Kidney epithelial cell (primary cell): ENCODE measurements around the gene LINC00632. TPM values are rescaled to one million over a fixed set of nuclear protein-coding genes. Genes with fewer than 3 reads are reported as not detected.

Experiments used
- DNase-seq: peaks from one replicate; pipeline ENCODE4 v3.0.0-alpha.2; 2010; ENCODE audit warnings: low read depth
- H3K27me3 ChIP-seq: 2 replicates; pipeline ENCODE4 v1.6.0; 2011; ENCODE audit warnings: low read length; ENCODE audit not compliant: control insufficient read depth, insufficient read depth
- H3K36me3 ChIP-seq: 2 replicates; pipeline ENCODE4 v1.5.1; 2011; ENCODE audit warnings: low read length; ENCODE audit not compliant: control insufficient read depth, insufficient read depth
- H3K4me3 ChIP-seq: 2 replicates; pipeline ENCODE4 v1.5.1; 2011; ENCODE audit warnings: low read depth, mild to moderate bottlenecking, control low read depth, low read length
- total RNA-seq: library from RNA; depleted of rRNA; stranded (reverse); fragments of >200 nt; gene quantifications from 2 replicates; pipeline ENCODE4 v1.2.3, GENCODE V29; 2015
- TF ChIP-seq, protein P1 (sequence below): IDR thresholded peaks from 2 replicates; pipeline ENCODE4 v1.5.1; 2011; ENCODE audit warnings: mild to moderate bottlenecking, moderate library complexity, low read length, control low read depth, inconsistent platforms; ENCODE audit not compliant: insufficient read depth, poor library complexity, severe bottlenecking

Gene LINC00632
- total RNA-seq, 1 donor from 2014 or later = 1.4 TPM

DNA sequence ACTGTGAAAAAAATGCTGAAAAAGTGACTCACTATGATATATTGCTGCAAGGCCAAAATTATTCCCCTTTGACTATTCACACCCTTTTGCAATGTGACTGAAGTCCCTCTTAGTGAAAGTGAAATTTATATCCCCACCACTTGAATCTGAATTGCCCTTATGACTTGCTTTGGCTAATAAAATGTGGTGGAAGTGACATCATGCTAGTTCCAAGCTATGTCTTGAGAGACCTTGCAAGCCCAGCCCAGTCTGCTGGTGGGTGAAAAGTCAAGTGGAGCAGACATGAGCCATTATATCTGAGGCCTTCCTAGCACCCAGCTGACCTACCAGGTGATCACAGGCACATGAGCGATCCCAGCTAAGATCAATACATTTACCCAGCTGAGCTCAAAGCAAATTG is 94.7 kb downstream of the LINC00632 start:
- Histone ChIP-seq H3K4me3 (no peak overlapping the region), H3K27me3 (no peaks in the 10 kb centered on the region), H3K36me3 (no peaks in the 10 kb centered on the region)
- no peak for DNase-seq
- TF ChIP-seq, protein P1, sequence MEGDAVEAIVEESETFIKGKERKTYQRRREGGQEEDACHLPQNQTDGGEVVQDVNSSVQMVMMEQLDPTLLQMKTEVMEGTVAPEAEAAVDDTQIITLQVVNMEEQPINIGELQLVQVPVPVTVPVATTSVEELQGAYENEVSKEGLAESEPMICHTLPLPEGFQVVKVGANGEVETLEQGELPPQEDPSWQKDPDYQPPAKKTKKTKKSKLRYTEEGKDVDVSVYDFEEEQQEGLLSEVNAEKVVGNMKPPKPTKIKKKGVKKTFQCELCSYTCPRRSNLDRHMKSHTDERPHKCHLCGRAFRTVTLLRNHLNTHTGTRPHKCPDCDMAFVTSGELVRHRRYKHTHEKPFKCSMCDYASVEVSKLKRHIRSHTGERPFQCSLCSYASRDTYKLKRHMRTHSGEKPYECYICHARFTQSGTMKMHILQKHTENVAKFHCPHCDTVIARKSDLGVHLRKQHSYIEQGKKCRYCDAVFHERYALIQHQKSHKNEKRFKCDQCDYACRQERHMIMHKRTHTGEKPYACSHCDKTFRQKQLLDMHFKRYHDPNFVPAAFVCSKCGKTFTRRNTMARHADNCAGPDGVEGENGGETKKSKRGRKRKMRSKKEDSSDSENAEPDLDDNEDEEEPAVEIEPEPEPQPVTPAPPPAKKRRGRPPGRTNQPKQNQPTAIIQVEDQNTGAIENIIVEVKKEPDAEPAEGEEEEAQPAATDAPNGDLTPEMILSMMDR = no peak

DNA sequence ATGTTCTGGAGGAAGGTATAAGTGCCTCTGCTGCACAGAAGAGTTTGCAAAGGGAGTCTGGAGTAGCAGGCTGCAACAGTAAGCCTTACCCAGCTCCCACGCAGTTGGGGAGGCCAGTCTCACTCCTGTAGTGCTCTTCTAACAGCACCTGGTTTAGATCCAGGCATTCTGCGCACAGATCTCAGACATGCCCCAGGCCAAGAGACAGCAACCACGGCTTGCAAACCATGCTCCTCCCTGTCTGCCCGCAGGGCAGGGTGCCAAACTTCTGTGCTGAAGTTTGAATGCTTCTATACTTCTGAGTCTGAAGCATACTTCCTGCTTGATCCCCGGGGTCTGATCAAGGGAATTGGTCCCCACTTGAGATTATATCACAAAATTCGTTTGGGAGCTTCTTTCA is 106.3 kb downstream of the LINC00632 start:
- H3K4me3 ChIP-seq = no peak overlapping the region
- TF ChIP-seq, protein P1 = no peak
- DNase-seq = no peak

GRCh38 chrX:140817943-140818342 is 108.4 kb downstream of the LINC00632 start:
- TF ChIP-seq, protein P1 = peak; percentile 48
- Histone ChIP-seq H3K4me3 (no peak overlapping the region), H3K36me3 (no peaks in the 10 kb centered on the region), H3K27me3 (no peaks in the 10 kb centered on the region)
- DNase-seq = no peak

More for the DNA sequence above, 106.3 kb downstream of the LINC00632 start:
- Histone ChIP-seq H3K36me3 (no peaks in the 10 kb centered on the region), H3K27me3 (no peaks in the 10 kb centered on the region)

DNA sequence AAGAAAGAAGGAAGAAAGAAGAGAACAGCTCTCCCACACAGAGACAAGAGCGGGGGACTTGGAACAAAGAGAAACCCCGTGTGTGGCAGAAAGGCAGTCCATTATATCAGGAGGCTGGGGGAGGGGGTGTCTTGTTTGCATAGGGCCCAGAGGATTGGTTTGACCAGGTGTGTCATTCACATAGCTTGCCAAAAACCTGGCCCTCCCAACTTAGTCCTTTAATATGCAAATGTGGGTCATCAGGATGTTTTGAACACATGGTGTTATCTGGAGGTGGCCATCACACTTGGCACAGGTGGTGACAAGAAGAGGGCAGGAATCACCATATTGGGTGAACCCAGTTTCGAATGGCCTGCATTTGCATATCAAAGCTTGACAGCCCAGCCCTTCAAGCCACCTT is 111.7 kb downstream of the LINC00632 start:
- Histone ChIP-seq H3K4me3 (no peak overlapping the region), H3K27me3 (peaks cover 2% of the 10 kb centered on the region), H3K36me3 (no peaks in the 10 kb centered on the region)
- TF ChIP-seq, protein P1 = no peak
- DNase-seq = no peak

GRCh38 chrX:140822184-140822583 is 112.6 kb downstream of the LINC00632 start:
- H3K27me3 ChIP-seq = peaks cover 2% of the 10 kb centered on the region
- no peak for DNase-seq
- TF ChIP-seq, protein P1 = no peak
- H3K4me3 ChIP-seq = no peak overlapping the region
- H3K36me3 ChIP-seq = no peaks in the 10 kb centered on the region

DNA sequence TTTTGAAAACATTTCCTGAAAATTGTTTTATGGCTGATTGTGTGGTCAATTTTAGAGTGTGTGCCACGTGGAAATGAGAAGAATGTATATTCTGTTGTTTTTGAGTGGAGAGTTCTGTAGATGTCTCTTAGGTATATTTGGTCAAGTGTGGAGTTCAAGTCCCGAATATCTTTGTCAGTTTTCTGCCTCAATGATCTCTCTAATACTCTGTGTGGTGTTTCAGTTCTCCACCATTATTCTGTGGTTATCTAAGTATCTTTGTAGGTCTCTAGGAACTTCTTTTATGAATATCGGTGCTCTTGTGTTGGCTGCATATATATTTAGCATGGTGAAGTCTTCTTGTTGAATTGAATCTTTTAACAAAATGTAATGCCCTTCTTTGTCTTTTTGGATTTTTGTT is 113.3 kb downstream of the LINC00632 start:
- Histone ChIP-seq H3K27me3 (peaks cover 2% of the 10 kb centered on the region), H3K4me3 (no peak overlapping the region), H3K36me3 (no peaks in the 10 kb centered on the region)
- DNase-seq = no peak
- TF ChIP-seq, protein P1 = no peak
